Measurements from ENCODE around the gene NRXN2. TPM values are rescaled to one million over a fixed set of nuclear protein-coding genes. Genes with fewer than 3 reads are reported as not detected.

NRXN2 gene
- polyA plus RNA-seq, 2 donors, result 0.24 to 0.44 TPM

DNA sequence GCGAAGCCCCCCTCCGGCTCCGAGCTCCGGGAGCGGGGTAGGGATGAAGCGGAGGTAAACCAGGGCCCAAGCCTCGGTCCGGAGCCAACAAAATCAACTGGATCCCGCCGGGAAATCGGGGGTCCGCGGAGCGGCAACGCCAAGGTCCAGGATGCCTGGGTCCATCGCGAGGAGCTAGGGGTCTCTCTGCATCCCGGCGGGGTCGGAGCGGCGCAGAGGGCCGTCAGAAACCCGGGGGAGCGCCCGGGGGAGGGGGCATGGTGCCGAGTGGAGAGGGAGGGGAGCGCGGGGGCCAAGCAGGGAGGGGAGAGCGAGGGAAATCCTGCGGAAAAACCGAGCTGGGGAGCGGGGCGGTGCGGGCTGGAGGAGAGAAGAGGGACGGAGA lies 80.1 kb downstream of the NRXN2 start:
- Histone ChIP-seq H3K27ac (ENCODE audit: low read depth in 2 of 2, low read length in 1 of 2) (no peak overlapping the region), H3K4me3 (ENCODE audit: low read depth in 1 of 2, low read length in 2 of 2) (no peak overlapping the region), H3K9me3 (ENCODE audit: control insufficient read depth in 2 of 2, insufficient read depth in 1 of 2, low read depth in 1 of 2, low read length in 1 of 2) (peaks cover 0 to 2% of the 10 kb centered on the region in 2 donors), H3K27me3 (ENCODE audit: control insufficient read depth in 1 of 2, insufficient read depth in 2 of 2, low read length in 2 of 2) (peaks cover 14 to 18% of the 10 kb centered on the region in 2 donors), H3K36me3 (ENCODE audit: control insufficient read depth in 2 of 2, insufficient read depth in 2 of 2, low read length in 1 of 2) (no peaks in the 10 kb centered on the region), H3K4me1 (ENCODE audit: control insufficient read depth in 2 of 2, insufficient read depth in 2 of 2, low read length in 1 of 2) (peaks cover 0 to 3% of the 10 kb centered on the region in 2 donors)
- 3% methylated on average over 30 to 36 of the region's 36 CpGs for WGBS, 2 donors

DNA sequence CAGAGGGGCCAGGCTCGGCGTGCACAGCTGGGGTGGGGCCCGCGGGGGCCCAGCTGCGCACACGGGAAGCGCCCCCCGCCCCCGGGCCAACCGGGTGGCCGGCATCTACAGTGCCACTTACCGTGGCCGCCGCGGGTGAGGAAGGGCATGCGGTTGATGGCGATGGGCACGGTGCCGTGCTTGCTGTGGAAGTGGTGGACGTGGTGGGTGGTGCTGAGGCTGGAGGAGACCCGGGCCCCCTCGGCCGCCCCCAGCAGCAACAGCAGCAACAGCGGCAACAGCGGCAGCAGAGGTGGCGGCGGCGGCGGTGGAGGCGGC lies 80.6 kb downstream of the NRXN2 start:
- H3K27me3 ChIP-seq (ENCODE audit: control insufficient read depth in 1 of 2, insufficient read depth in 2 of 2, low read length in 2 of 2), result peaks cover 14 to 18% of the 10 kb centered on the region in 2 donors
- no peaks in the 10 kb centered on the region for H3K36me3 ChIP-seq (ENCODE audit: control insufficient read depth in 2 of 2, insufficient read depth in 2 of 2, low read length in 1 of 2)
- peaks cover 0 to 2% of the 10 kb centered on the region in 2 donors for H3K9me3 ChIP-seq (ENCODE audit: control insufficient read depth in 2 of 2, insufficient read depth in 1 of 2, low read depth in 1 of 2, low read length in 1 of 2)
- peaks cover 0 to 5% of the 10 kb centered on the region in 2 donors for H3K4me1 ChIP-seq (ENCODE audit: control insufficient read depth in 2 of 2, insufficient read depth in 2 of 2, low read length in 1 of 2)
- H3K27ac ChIP-seq (ENCODE audit: low read depth in 2 of 2, low read length in 1 of 2), result no peak overlapping the region
- 3 to 6% methylated on average over 20 to 30 of the region's 30 CpGs for WGBS, 2 donors
- no peak overlapping the region for H3K4me3 ChIP-seq (ENCODE audit: low read depth in 1 of 2, low read length in 2 of 2)

DNA sequence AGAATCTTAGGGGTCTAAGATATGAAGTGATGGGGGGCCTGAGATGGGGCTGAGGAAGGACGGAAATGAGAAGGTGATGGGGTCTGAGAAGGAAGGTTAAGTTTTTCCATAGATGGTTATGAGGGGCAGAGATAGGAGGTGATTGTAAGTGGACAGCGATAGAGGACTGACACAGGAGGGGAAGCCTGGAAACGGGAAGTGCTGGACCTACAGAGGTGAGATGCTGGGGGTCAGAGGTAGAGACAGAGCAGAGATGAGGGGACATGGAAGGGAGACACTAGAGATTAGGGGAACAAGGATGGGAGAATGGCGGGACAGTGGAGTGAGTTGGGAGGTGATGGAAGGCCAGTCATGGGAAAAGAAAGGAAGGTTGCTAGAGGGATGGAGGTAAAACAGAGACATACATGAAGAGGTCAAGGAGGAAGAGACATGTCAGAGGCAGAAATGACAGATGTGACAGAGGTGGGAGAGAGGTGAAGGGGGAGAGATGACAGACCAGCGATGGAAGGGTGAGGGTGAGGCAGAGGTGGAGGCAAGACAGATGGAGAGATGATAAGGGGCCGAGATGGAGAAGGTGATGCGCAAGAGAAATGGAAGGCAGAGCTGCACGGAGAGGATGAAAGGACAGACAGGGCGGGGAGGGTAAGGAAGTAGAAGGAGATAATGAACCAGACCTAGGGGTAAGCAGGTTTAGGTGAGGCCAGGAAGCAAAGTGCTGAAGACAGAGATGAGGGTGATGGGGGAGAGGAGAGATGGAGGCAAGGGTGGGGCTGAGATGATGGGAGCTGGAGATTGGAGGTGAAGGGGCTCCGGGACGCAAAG lies 81.2 kb downstream of the NRXN2 start:
- Histone ChIP-seq H3K27me3 (ENCODE audit: control insufficient read depth in 1 of 2, insufficient read depth in 2 of 2, low read length in 2 of 2) (peaks cover 14 to 18% of the 10 kb centered on the region in 2 donors), H3K36me3 (ENCODE audit: control insufficient read depth in 2 of 2, insufficient read depth in 2 of 2, low read length in 1 of 2) (no peaks in the 10 kb centered on the region), H3K27ac (ENCODE audit: low read depth in 2 of 2, low read length in 1 of 2) (no peak overlapping the region), H3K4me3 (ENCODE audit: low read depth in 1 of 2, low read length in 2 of 2) (no peak overlapping the region), H3K4me1 (ENCODE audit: control insufficient read depth in 2 of 2, insufficient read depth in 2 of 2, low read length in 1 of 2) (peaks cover 0 to 5% of the 10 kb centered on the region in 2 donors), H3K9me3 (ENCODE audit: control insufficient read depth in 2 of 2, insufficient read depth in 1 of 2, low read depth in 1 of 2, low read length in 1 of 2) (peaks cover 0 to 2% of the 10 kb centered on the region in 2 donors)
- 45 to 46% methylated on average over 11 of the region's 11 CpGs for WGBS, 2 donors

DNA sequence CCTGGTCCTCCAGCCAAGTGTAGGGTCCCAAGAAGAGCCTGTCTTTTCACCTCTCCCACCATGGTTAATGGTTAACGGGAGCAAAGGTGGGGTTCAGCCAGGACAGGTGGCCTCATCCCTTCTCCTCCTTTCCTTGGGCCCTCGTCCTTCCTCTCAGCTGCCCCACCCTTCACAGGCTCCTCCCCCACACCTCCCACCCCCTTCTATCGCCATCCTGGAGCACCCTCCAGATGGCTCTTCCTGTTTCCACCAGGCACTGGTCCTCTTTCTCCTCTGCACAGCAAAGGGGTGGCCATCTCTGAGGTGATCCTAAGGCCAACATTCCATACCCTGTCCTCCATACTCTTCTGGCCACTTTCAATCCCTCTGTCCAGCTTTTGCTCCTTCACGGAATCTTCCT lies 83.1 kb downstream of the NRXN2 start:
- H3K27me3 ChIP-seq (ENCODE audit: control insufficient read depth in 1 of 2, insufficient read depth in 2 of 2, low read length in 2 of 2), result peaks cover 13 to 16% of the 10 kb centered on the region in 2 donors
- no peaks in the 10 kb centered on the region for H3K36me3 ChIP-seq (ENCODE audit: control insufficient read depth in 2 of 2, insufficient read depth in 2 of 2, low read length in 1 of 2)
- no peak overlapping the region for H3K4me3 ChIP-seq (ENCODE audit: low read depth in 1 of 2, low read length in 2 of 2)
- H3K4me1 ChIP-seq (ENCODE audit: control insufficient read depth in 2 of 2, insufficient read depth in 2 of 2, low read length in 1 of 2), result peaks cover 0 to 5% of the 10 kb centered on the region in 2 donors
- peaks cover 0 to 2% of the 10 kb centered on the region in 2 donors for H3K9me3 ChIP-seq (ENCODE audit: control insufficient read depth in 2 of 2, insufficient read depth in 1 of 2, low read depth in 1 of 2, low read length in 1 of 2)
- H3K27ac ChIP-seq (ENCODE audit: low read depth in 2 of 2, low read length in 1 of 2), result no peak overlapping the region
- 66 to 70% methylated on average over 4 of the region's 4 CpGs for WGBS, 2 donors

DNA sequence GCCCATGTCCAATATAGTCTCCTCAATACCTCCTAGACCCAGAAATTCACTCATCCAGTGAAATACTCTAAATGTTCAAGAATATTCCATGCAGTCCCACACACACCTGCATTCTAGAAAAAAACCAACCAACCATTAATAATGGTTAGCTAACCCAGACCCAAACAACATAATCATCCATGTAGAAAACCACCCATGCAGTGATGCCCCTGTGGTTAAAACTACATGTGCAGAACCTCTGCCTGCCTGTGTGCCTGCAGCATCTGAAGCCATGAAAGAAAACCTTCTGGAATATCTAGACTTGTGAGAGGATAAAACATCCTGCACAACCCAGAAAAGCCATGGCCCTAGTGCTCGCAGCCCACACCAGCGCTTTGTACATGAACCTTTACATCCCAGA lies 84.2 kb downstream of the NRXN2 start:
- no peaks in the 10 kb centered on the region for H3K36me3 ChIP-seq (ENCODE audit: control insufficient read depth in 2 of 2, insufficient read depth in 2 of 2, low read length in 1 of 2)
- H3K9me3 ChIP-seq (ENCODE audit: control insufficient read depth in 2 of 2, insufficient read depth in 1 of 2, low read depth in 1 of 2, low read length in 1 of 2), result peaks cover 0 to 2% of the 10 kb centered on the region in 2 donors
- H3K4me1 ChIP-seq (ENCODE audit: control insufficient read depth in 2 of 2, insufficient read depth in 2 of 2, low read length in 1 of 2), result peaks cover 0 to 3% of the 10 kb centered on the region in 2 donors
- WGBS, 2 donors, result 93 to 94% methylated on average over 2 of the region's 2 CpGs
- no peak overlapping the region for H3K4me3 ChIP-seq (ENCODE audit: low read depth in 1 of 2, low read length in 2 of 2)
- H3K27ac ChIP-seq (ENCODE audit: low read depth in 2 of 2, low read length in 1 of 2), result no peak overlapping the region
- peaks cover 6 to 12% of the 10 kb centered on the region in 2 donors for H3K27me3 ChIP-seq (ENCODE audit: control insufficient read depth in 1 of 2, insufficient read depth in 2 of 2, low read length in 2 of 2)

DNA sequence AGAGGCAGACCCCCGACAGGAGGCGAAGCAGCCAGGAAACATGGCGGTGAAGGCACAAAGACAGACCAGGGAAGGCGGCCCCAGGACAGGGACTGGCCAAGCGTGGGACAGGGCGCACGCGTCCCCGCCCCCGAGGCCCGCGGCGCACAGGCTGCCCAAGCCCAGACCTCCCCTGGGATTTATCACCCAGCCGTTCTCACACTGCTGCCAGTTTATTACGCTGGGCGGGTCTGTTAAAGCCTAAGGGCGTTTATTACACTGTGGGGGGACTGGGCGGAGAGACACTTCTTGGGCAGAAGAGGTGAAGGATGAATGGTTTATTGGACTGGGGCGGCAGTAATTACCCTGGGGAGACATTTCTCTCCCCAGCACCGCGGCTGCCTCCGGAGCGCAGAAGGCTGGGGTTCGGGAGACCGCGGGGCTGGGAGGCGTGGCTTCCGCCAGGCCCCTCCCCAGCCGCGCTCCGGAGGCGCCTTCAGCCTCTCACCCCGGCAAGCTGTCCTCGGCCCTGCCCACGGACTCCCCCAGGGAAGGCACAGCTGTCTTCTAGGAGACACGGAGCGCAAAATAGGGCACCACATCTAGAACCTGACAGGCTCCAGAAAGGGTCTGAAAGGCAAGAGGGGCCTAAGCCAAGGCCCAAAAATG lies 84.9 kb downstream of the NRXN2 start:
- H3K4me1 ChIP-seq (ENCODE audit: control insufficient read depth in 2 of 2, insufficient read depth in 2 of 2, low read length in 1 of 2), result peaks cover 0 to 2% of the 10 kb centered on the region in 2 donors
- H3K27me3 ChIP-seq (ENCODE audit: control insufficient read depth in 1 of 2, insufficient read depth in 2 of 2, low read length in 2 of 2), result peaks cover 6 to 12% of the 10 kb centered on the region in 2 donors

DNA sequence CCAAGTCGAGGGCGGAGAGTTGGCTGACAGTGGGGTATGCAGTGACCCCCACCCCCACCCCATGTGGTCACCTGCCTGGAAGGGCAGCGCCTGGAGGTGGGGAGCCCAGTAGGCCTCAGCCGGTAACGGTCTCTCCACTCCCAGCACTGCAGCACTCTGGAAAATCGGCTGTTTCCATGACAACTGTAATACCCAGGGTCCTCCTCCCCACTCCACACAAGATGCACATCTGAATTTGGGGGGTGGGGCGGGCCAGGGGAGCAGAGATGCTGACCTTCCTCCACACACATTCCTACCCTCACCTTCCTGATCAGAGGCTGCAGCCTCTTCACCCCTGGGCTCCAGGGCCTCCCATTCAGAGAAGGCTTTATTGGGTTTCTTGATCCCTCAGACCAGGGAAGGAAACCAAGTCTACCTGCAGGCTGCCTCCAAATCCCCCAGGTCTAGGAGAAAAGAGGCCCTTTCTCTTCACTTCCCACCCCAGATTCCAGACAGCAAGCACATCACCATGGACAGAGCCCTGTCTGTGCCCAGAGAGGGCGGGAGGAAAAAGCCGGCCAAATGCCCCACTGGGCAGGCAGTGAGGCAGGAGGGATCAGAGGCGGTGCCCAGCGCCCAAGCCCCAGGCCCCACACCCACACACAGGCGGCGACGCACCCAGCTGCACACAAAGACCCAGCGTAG lies 85.5 kb downstream of the NRXN2 start:
- H3K36me3 ChIP-seq (ENCODE audit: control insufficient read depth in 2 of 2, insufficient read depth in 2 of 2, low read length in 1 of 2), result no peaks in the 10 kb centered on the region
- peaks cover 0 to 2% of the 10 kb centered on the region in 2 donors for H3K4me1 ChIP-seq (ENCODE audit: control insufficient read depth in 2 of 2, insufficient read depth in 2 of 2, low read length in 1 of 2)
- H3K27me3 ChIP-seq (ENCODE audit: control insufficient read depth in 1 of 2, insufficient read depth in 2 of 2, low read length in 2 of 2), result peaks cover 6% of the 10 kb centered on the region in 2 donors
- H3K4me3 ChIP-seq (ENCODE audit: low read depth in 1 of 2, low read length in 2 of 2), result no peak overlapping the region
- H3K27ac ChIP-seq (ENCODE audit: low read depth in 2 of 2, low read length in 1 of 2), result no peak overlapping the region
- peaks cover 0 to 2% of the 10 kb centered on the region in 2 donors for H3K9me3 ChIP-seq (ENCODE audit: control insufficient read depth in 2 of 2, insufficient read depth in 1 of 2, low read depth in 1 of 2, low read length in 1 of 2)
- WGBS, 2 donors, result 53 to 55% methylated on average over 15 of the region's 15 CpGs

More for the DNA sequence above, 84.9 kb downstream of the NRXN2 start:
- no peak overlapping the region for H3K4me3 ChIP-seq (ENCODE audit: low read depth in 1 of 2, low read length in 2 of 2)
- 24 to 26% methylated on average over 36 to 37 of the region's 37 CpGs for WGBS, 2 donors
- no peak overlapping the region for H3K27ac ChIP-seq (ENCODE audit: low read depth in 2 of 2, low read length in 1 of 2)
- peaks cover 0 to 2% of the 10 kb centered on the region in 2 donors for H3K9me3 ChIP-seq (ENCODE audit: control insufficient read depth in 2 of 2, insufficient read depth in 1 of 2, low read depth in 1 of 2, low read length in 1 of 2)
- H3K36me3 ChIP-seq (ENCODE audit: control insufficient read depth in 2 of 2, insufficient read depth in 2 of 2, low read length in 1 of 2), result no peaks in the 10 kb centered on the region

DNA sequence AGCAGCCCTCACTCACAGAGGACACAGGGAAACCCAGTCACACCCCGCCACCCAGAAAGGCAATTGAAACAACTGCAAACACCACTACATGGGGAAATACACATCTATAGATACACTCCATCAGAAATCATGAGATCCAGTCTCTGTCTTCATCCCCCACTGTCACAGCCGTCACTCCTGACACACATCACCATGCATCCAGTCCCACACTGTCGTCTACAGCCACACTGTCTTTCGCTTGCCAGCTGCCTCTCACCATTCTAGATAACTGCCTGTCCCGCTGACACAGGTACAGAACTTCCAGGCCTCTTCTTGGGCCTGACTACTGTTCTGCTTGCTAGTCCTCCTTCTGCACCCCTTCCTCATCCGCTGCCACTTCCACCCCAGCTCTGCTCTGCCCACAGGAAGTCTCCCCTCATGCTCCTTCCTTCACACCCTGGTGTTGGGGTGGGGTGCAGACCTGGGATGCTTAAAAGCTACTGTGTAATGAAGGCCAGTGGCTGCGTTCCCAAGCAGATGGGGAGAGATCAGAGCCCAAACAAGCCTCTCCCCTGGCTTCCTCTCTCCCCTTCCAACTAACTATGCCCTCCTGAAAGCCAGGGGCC lies 89.3 kb downstream of the NRXN2 start:
- H3K4me3 ChIP-seq (ENCODE audit: low read depth in 1 of 2, low read length in 2 of 2), result no peak overlapping the region
- 80 to 82% methylated on average over 7 of the region's 7 CpGs for WGBS, 2 donors
- H3K36me3 ChIP-seq (ENCODE audit: control insufficient read depth in 2 of 2, insufficient read depth in 2 of 2, low read length in 1 of 2), result no peaks in the 10 kb centered on the region
- no peak overlapping the region for H3K27ac ChIP-seq (ENCODE audit: low read depth in 2 of 2, low read length in 1 of 2)
- peaks cover 0 to 2% of the 10 kb centered on the region in 2 donors for H3K4me1 ChIP-seq (ENCODE audit: control insufficient read depth in 2 of 2, insufficient read depth in 2 of 2, low read length in 1 of 2)
- H3K9me3 ChIP-seq (ENCODE audit: control insufficient read depth in 2 of 2, insufficient read depth in 1 of 2, low read depth in 1 of 2, low read length in 1 of 2), result no peaks in the 10 kb centered on the region
- H3K27me3 ChIP-seq (ENCODE audit: control insufficient read depth in 1 of 2, insufficient read depth in 2 of 2, low read length in 2 of 2), result no peaks in the 10 kb centered on the region

DNA sequence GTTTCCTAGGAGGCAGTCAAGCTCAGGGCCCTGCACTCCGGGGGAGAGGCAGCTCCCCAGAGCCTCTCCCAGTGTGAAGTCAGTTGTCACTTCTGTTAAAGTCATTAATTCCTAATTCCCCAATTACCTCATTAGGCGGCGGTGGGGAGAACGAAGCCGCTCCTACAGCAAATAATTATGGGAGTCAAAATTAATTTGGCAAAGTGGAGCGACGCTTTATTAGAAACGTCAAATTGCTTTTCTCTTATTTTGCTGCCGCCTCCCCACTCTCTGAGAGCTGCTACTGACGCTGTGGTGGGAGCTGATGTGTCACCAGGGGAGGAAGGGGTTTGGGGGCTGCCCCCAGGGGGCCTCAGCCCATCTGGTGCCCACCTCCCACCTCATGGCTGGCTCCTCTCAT lies 90.3 kb downstream of the NRXN2 start:
- H3K4me1 ChIP-seq (ENCODE audit: control insufficient read depth in 2 of 2, insufficient read depth in 2 of 2, low read length in 1 of 2), result peaks cover 0 to under 1% of the 10 kb centered on the region in 2 donors
- H3K4me3 ChIP-seq (ENCODE audit: low read depth in 1 of 2, low read length in 2 of 2), result no peak overlapping the region
- no peaks in the 10 kb centered on the region for H3K27me3 ChIP-seq (ENCODE audit: control insufficient read depth in 1 of 2, insufficient read depth in 2 of 2, low read length in 2 of 2)
- no peaks in the 10 kb centered on the region for H3K9me3 ChIP-seq (ENCODE audit: control insufficient read depth in 2 of 2, insufficient read depth in 1 of 2, low read depth in 1 of 2, low read length in 1 of 2)
- H3K27ac ChIP-seq (ENCODE audit: low read depth in 2 of 2, low read length in 1 of 2), result no peak overlapping the region
- WGBS, 2 donors, result 86 to 89% methylated on average over 10 of the region's 10 CpGs
- no peaks in the 10 kb centered on the region for H3K36me3 ChIP-seq (ENCODE audit: control insufficient read depth in 2 of 2, insufficient read depth in 2 of 2, low read length in 1 of 2)

Data from esophagus (tissue), 2 donors.